B cell (primary cell): ENCODE results near the gene SERP1. TPM values are rescaled to one million over a fixed set of nuclear protein-coding genes. Genes with fewer than 3 reads are reported as not detected.

ENCODE experiments used
- ATAC-seq: fragments of 200-7000 bp; cut with Tn5 transposase; one replicate; pipeline ENCODE4 v1.10.0; 2021; ENCODE audit warnings: low read depth, mild to moderate bottlenecking, moderate number of reproducible peaks, moderate library complexity
- CTCF ChIA-PET: fragments of 350-600 bp; sonication (Branson Sonifier 250); formaldehyde crosslinking; loops from one replicate; lab custom pipeline; 2021; ENCODE audit warnings: antibody characterized with exemption, inconsistent platforms; lab: Charles Lee
- POLR2A ChIA-PET: fragments of 350-600 bp; sonication (Branson Sonifier 250); formaldehyde crosslinking; loops from one replicate; lab custom pipeline; 2021; ENCODE audit warnings: antibody characterized with exemption; lab: Charles Lee
- DNase-seq: peaks from one replicate; pipeline ENCODE4 v3.0.0; 2013
- H2AFZ ChIP-seq: 2 replicates; pipeline ENCODE4 v1.6.1; 2012; ENCODE audit warnings: mild to moderate bottlenecking, low read depth, low read length; ENCODE audit not compliant: insufficient read depth, poor library complexity, severe bottlenecking
- H3K27ac ChIP-seq, 2 donors: 1 replicate in 1 of 2; 2 replicates in 1 of 2; pipeline ENCODE4 v1.5.1; 2012 to 2013; ENCODE audit warnings: low read length in 2 of 2, mild to moderate bottlenecking in 2 of 2, moderate library complexity in 1 of 2
- H3K27me3 ChIP-seq, 4 experiments: fragments of 200-600 bp in 1 of 4; sonication (generic) in 1 of 4; replicated peaks in 1 of 4; 1 replicate in 2 of 4; 2 replicates in 2 of 4; pipeline versions ENCODE4 v1.6.1 to v1.7.0; 2013 to 2016; ENCODE audit warnings: low read length in 3 of 4, mild to moderate bottlenecking in 2 of 4, mixed read lengths in 1 of 4, moderate library complexity in 1 of 4; ENCODE audit not compliant: insufficient read depth in 4 of 4, control insufficient read depth in 3 of 4; ENCODE audit errors: control extremely low read depth in 1 of 4
- H3K36me3 ChIP-seq, 2 experiments: replicated peaks in 1 of 2; 1 replicate in 1 of 2; 2 replicates in 1 of 2; pipeline versions ENCODE4 v1.6.1 to v1.7.1; 2013; ENCODE audit warnings: low read length in 1 of 2; ENCODE audit not compliant: insufficient read depth in 2 of 2, control insufficient read depth in 1 of 2; ENCODE audit errors: control extremely low read depth in 1 of 2, extremely low read depth in 1 of 2
- H3K4me1 ChIP-seq, 2 donors: fragments of 200-600 bp in 1 of 2; sonication (generic) in 1 of 2; 1 replicate in 1 of 2; 2 replicates in 1 of 2; pipeline versions ENCODE4 v1.5.1 to v1.6.1; 2013 to 2017; ENCODE audit warnings: low read length in 2 of 2; ENCODE audit not compliant: control insufficient read depth in 2 of 2, insufficient read depth in 2 of 2
- H3K4me2 ChIP-seq: replicated peaks from 2 replicates; pipeline ENCODE3; 2012; ENCODE audit warnings: mild to moderate bottlenecking, low read depth, low read length; ENCODE audit not compliant: poor library complexity, severe bottlenecking
- H3K4me3 ChIP-seq, 5 experiments: fragments of 200-600 bp in 1 of 5; sonication (generic) in 1 of 5; 1 replicate in 3 of 5; 2 replicates in 2 of 5; pipeline versions ENCODE4 v1.5.1 to v1.7.0; 2011 to 2016; ENCODE audit warnings: low read length in 4 of 5, mild to moderate bottlenecking in 4 of 5, low read depth in 2 of 5, control low read depth in 1 of 5, moderate library complexity in 1 of 5; ENCODE audit not compliant: insufficient read depth in 1 of 5; ENCODE audit errors: control extremely low read depth in 1 of 5, extremely low read depth in 1 of 5
- H3K79me2 ChIP-seq: fragments of 200-600 bp; sonication (generic); one replicate; pipeline ENCODE4 v1.6.0; 2016; ENCODE audit warnings: low read length; ENCODE audit not compliant: control insufficient read depth, insufficient read depth
- H3K9ac ChIP-seq: fragments of 200-600 bp; sonication (generic); 2 replicates; pipeline ENCODE4 v1.6.1; 2017; ENCODE audit warnings: mild to moderate bottlenecking, low read length, moderate library complexity
- H3K9me3 ChIP-seq, 3 donors: one replicate each; pipeline versions ENCODE4 v1.6.1 to v1.7.1; 2013; ENCODE audit warnings: low read length in 2 of 3; ENCODE audit not compliant: control insufficient read depth in 2 of 3, insufficient read depth in 1 of 3; ENCODE audit errors: control extremely low read depth in 1 of 3
- H4K20me1 ChIP-seq: 2 replicates; pipeline ENCODE4 v1.6.0; 2012; ENCODE audit warnings: mild to moderate bottlenecking, low read length; ENCODE audit not compliant: insufficient read depth, control insufficient read depth, poor library complexity, severe bottlenecking
- H3K27ac Mint-ChIP-seq: one replicate; pipeline ENCODE4 v1.8.0; 2021; ENCODE audit warnings: mixed read lengths
- H3K27me3 Mint-ChIP-seq: one replicate; pipeline ENCODE4 v1.8.0; 2021; ENCODE audit warnings: mixed read lengths
- H3K4me1 Mint-ChIP-seq: one replicate; pipeline ENCODE4 v1.8.0; 2021; ENCODE audit warnings: mixed read lengths
- H3K4me3 Mint-ChIP-seq: one replicate; pipeline ENCODE4 v1.8.0; 2021; ENCODE audit warnings: mixed read lengths
- H3K9me3 Mint-ChIP-seq: one replicate; pipeline ENCODE4 v1.8.0; 2022; ENCODE audit warnings: mixed read lengths; ENCODE audit not compliant: insufficient read depth
- EZH2 ChIP-seq: IDR thresholded peaks from 2 replicates; pipeline ENCODE4 v1.6.1; 2012; ENCODE audit warnings: borderline replicate concordance, low read depth, mild to moderate bottlenecking, moderate library complexity, low read length; ENCODE audit not compliant: insufficient read depth, poor library complexity, severe bottlenecking
- WGBS: methylation state at CpG from one replicate; pipeline ENCODE4 v1.1.5; 2013; ENCODE audit warnings: missing lambda C conversion rate; ENCODE audit not compliant: insufficient coverage; 5-methylcytosine and 5-hydroxymethylcytosine counted together
- intact Hi-C: fragments of 100-400 bp; cut with micrococcal nuclease; formaldehyde crosslinking; loops from one replicate; pipeline ENCODE4 v1.10.0; 2022
- polyA plus RNA-seq: library from polyadenylated mRNA; depleted of rRNA; stranded (reverse); fragments of >200 nt; gene quantifications from 2 replicates; pipeline ENCODE4 v1.2.3, GENCODE V29; 2012
- total RNA-seq, 2 donors: library from RNA; stranded (reverse); fragments of 120-200 nt in 1 of 2; gene quantifications; 1 replicate in 1 of 2; 2 replicates in 1 of 2; pipeline versions ENCODE4 v1.2.3 to v1.2.4, GENCODE V29; 2013 to 2022
- TF ChIP-seq, protein P1 (sequence below): fragments of 200-600 bp; IDR thresholded peaks from one replicate; pipeline ENCODE4 v1.8.0; 2022; ENCODE audit warnings: antibody characterized with exemption, mild to moderate bottlenecking

The SERP1 gene
- total and polyA plus RNA-seq, 2 donors (not counting 1 experiment from before 2014, with no cell fraction given): 84.6 to 114 TPM

DNA sequence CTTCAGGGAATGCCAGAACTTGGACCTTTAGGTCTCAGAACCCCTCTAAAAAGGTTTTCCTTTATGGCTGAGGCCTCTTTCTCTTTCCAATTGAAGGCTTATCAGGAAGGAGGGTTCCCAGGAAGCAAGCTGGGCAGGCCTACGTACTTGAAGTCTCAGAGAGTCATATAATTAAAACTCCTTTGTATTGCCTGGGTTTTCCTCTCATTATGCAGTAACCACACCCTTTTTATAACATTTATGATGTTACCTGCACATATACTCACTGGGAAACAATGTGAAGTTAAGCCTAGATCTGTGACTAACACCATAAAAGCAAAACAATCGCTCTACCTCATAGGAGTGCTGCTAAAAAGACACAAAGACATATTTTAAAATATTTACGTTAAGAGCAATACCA lies 27.3 kb downstream of the SERP1 start:
- no peaks in the 10 kb centered on the region for H3K36me3 ChIP-seq
- Mint-ChIP-seq H3K4me1 (no peaks in the 10 kb centered on the region), H3K4me3 (no peak overlapping the region), H3K9me3 (peaks cover 10% of the 10 kb centered on the region), H3K27me3 (peaks cover 18% of the 10 kb centered on the region), H3K27ac (no peak overlapping the region)
- WGBS: no CpG with 5 or more reads among the region's 3 CpGs
- peaks cover 0 to 2% (median 0%) of the 10 kb centered on the region in 4 experiments for H3K27me3 ChIP-seq
- no peaks in the 10 kb centered on the region for H3K79me2 ChIP-seq
- H3K9ac ChIP-seq: no peak overlapping the region
- H3K27ac ChIP-seq: no peak overlapping the region
- DNase-seq (no peak), ATAC-seq (no peak)
- H3K9me3 ChIP-seq: peaks cover 0 to 3% (median 2%) of the 10 kb centered on the region in 3 donors
- no peaks in the 10 kb centered on the region for H3K4me1 ChIP-seq
- ChIA-PET POLR2A (no interaction called here), CTCF (no interaction called here)
- no peak overlapping the region for H3K4me2 ChIP-seq
- intact Hi-C loops: no loop called here
- no peak overlapping the region for H2AFZ ChIP-seq
- H3K4me3 ChIP-seq: no peak overlapping the region
- H4K20me1 ChIP-seq: no peaks in the 10 kb centered on the region
- no peak for TF ChIP-seq EZH2
- TF ChIP-seq, protein P1, sequence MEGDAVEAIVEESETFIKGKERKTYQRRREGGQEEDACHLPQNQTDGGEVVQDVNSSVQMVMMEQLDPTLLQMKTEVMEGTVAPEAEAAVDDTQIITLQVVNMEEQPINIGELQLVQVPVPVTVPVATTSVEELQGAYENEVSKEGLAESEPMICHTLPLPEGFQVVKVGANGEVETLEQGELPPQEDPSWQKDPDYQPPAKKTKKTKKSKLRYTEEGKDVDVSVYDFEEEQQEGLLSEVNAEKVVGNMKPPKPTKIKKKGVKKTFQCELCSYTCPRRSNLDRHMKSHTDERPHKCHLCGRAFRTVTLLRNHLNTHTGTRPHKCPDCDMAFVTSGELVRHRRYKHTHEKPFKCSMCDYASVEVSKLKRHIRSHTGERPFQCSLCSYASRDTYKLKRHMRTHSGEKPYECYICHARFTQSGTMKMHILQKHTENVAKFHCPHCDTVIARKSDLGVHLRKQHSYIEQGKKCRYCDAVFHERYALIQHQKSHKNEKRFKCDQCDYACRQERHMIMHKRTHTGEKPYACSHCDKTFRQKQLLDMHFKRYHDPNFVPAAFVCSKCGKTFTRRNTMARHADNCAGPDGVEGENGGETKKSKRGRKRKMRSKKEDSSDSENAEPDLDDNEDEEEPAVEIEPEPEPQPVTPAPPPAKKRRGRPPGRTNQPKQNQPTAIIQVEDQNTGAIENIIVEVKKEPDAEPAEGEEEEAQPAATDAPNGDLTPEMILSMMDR: no peak

DNA sequence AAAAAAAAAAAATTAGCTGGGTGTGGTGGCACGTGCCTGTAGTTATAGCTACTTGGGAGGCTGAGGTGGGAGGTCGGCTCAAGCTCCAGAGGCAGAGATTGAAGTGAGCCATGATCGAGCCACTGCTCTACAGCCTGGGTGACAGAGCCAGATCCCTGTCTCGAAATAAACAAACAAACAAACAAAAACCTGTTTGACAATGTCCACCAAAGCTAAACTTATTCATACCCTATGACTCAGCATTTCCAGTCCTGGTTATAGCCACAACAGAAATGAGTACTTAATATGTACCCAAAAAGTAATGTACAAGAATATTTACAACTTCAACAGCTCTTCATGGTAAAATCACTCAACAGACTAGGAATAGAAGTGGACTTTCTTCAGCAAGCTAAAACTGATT lies 31.1 kb downstream of the SERP1 start:
- POLR2A ChIA-PET: no interaction called here
- Histone ChIP-seq H3K27ac (no peak overlapping the region), H3K9me3 (peaks cover 0 to 3% (median 2%) of the 10 kb centered on the region in 3 donors), H3K4me3 (no peak overlapping the region), H3K9ac (no peak overlapping the region), H3K27me3 (peaks cover 0 to 2% (median 0%) of the 10 kb centered on the region in 4 experiments), H2AFZ (no peak overlapping the region), H3K4me1 (no peaks in the 10 kb centered on the region), H3K36me3 (no peaks in the 10 kb centered on the region), H4K20me1 (no peaks in the 10 kb centered on the region), H3K4me2 (no peak overlapping the region), H3K79me2 (no peaks in the 10 kb centered on the region)
- CTCF ChIA-PET: interaction anchor here (0.6 kb wide), 1 partner anchor 758 kb away, joined by 3 read pairs; no protein-coding TSS in a partner anchor
- H3K4me1 Mint-ChIP-seq: no peaks in the 10 kb centered on the region
- TF ChIP-seq EZH2: no peak
- TF ChIP-seq, protein P1: no peak
- intact Hi-C loops: no loop called here
- no peak for ATAC-seq
- no peak overlapping the region for H3K27ac Mint-ChIP-seq
- WGBS: 90% methylated on average over 2 of the region's 4 CpGs
- no peak overlapping the region for H3K4me3 Mint-ChIP-seq
- no peak for DNase-seq
- H3K27me3 Mint-ChIP-seq: peaks cover 20% of the 10 kb centered on the region
- H3K9me3 Mint-ChIP-seq: peaks cover 10% of the 10 kb centered on the region
